ENCODE data around the gene CEP131. TPM values are rescaled to one million over a fixed set of nuclear protein-coding genes. Genes with fewer than 3 reads are reported as not detected.

The CEP131 gene
- polyA plus RNA-seq, 2 of the 4 experiments (the other 2 are of a cell fraction), result 3.3 to 11.5 TPM

GRCh38 chr17:81206166-81206565 is 16.6 kb downstream of the CEP131 start:
- 79% methylated on average over 4 of the region's 4 CpGs for WGBS (ENCODE audit: missing lambda C conversion rate)
- Histone ChIP-seq H3K4me3 (no peak overlapping the region), H3K4me1 (no peaks in the 10 kb centered on the region), H3K4me2 (no peak overlapping the region), H3K27ac (no peak overlapping the region), H3K9me3 (no peaks in the 10 kb centered on the region)
- ATAC-seq (no peak), DNase-seq (ENCODE audit: low read depth in 1 of 2, low spot score in 1 of 2) (no peak), FAIRE-seq (no peak)
- ChIA-PET CTCF (interaction anchor here (1.5 to 13.7 kb wide), 6 partner anchors 10 to 182 kb away, joined by 3 to 175 read pairs (median 7); no protein-coding TSS in a partner anchor), POLR2A (no interaction called here)
- TF ChIP-seq CHD4 (IDR thresholded peaks at IDR 0.05; ENCODE audit: borderline replicate concordance) (no peak), CHD2 (IDR thresholded peaks at IDR 0.05; ENCODE audit: low read length, partially characterized antibody) (no peak), NR3C1 (IDR thresholded peaks at IDR 0.05) (no peak), ESRRA (IDR thresholded peaks at IDR 0.05; ENCODE audit: borderline replicate concordance, low read length) (no peak), USF2 (IDR thresholded peaks at IDR 0.05) (no peak), EHF (CRISPR knock-in tag; IDR thresholded peaks at IDR 0.05) (no peak), BCL3 (IDR thresholded peaks at IDR 0.05) (no peak), MYC (IDR thresholded peaks at IDR 0.05; ENCODE audit: borderline replicate concordance, low read length) (no peak), SREBF2 (IDR thresholded peaks at IDR 0.05) (no peak), KDM1A (IDR thresholded peaks at IDR 0.05; ENCODE audit: low read depth) (no peak), RARB (CRISPR knock-in tag; IDR thresholded peaks at IDR 0.05) (no peak), BHLHE40 (IDR thresholded peaks at IDR 0.05; ENCODE audit: low read depth, low read length) (no peak), RCOR1 (IDR thresholded peaks at IDR 0.05; ENCODE audit: low read depth, low read length) (no peak), MAZ (IDR thresholded peaks at IDR 0.05; ENCODE audit: borderline replicate concordance, low read depth, low read length) (no peak), MAFK (IDR thresholded peaks at IDR 0.05; ENCODE audit: partially characterized antibody) (no peak), CEBPB (IDR thresholded peaks at IDR 0.05) (no peak), HOXA7 (CRISPR knock-in tag; IDR thresholded peaks at IDR 0.05) (no peak), FOSL2 (IDR thresholded peaks at IDR 0.05) (no peak), FOSL2 (CRISPR knock-in tag; IDR thresholded peaks at IDR 0.05) (no peak), PHF8 (IDR thresholded peaks at IDR 0.05; ENCODE audit: borderline replicate concordance, low read depth) (no peak), HOXB5 (CRISPR knock-in tag; IDR thresholded peaks at IDR 0.05) (no peak)

- POLR2A ChIA-PET, result no interaction called here
- 81% methylated on average over 10 of the region's 10 CpGs for WGBS (ENCODE audit: missing lambda C conversion rate)
- CTCF ChIA-PET, result interaction anchor here (1.3 to 13.7 kb wide), 6 partner anchors 13 to 181 kb away, joined by 3 to 175 read pairs (median 8); no protein-coding TSS in a partner anchor
These were observed 18.2 kb downstream of the CEP131 start for GRCh38 chr17:81204578-81204977.

More at GRCh38 chr17:81204578-81204977, 18.2 kb downstream of the CEP131 start:
- Histone ChIP-seq H3K4me1 (no peaks in the 10 kb centered on the region), H3K9me3 (no peaks in the 10 kb centered on the region), H3K27ac (no peak overlapping the region), H3K4me3 (no peak overlapping the region), H3K4me2 (no peak overlapping the region)
- DNase-seq (ENCODE audit: low read depth in 1 of 2, low spot score in 1 of 2) (no peak), ATAC-seq (no peak), FAIRE-seq (no peak)
- TF ChIP-seq ATOH8 (CRISPR knock-in tag; IDR thresholded peaks at IDR 0.05; ENCODE audit: low read depth), result no peak
- no peak for TF ChIP-seq EHMT2 (IDR thresholded peaks at IDR 0.05; ENCODE audit: low read depth)
- TF ChIP-seq CBX2 (IDR thresholded peaks at IDR 0.05; ENCODE audit: borderline replicate concordance, low read depth), result no peak
- no peak for TF ChIP-seq NR3C1 (IDR thresholded peaks at IDR 0.05)
- no peak for TF ChIP-seq MAX (IDR thresholded peaks at IDR 0.05)
- TF ChIP-seq NFE2L2 (conservative IDR thresholded peaks at IDR 0.05; ENCODE audit: low read length), result no peak
- TF ChIP-seq TFCP2L1 (CRISPR knock-in tag; IDR thresholded peaks at IDR 0.05), result no peak
- no peak for TF ChIP-seq MAZ (IDR thresholded peaks at IDR 0.05; ENCODE audit: borderline replicate concordance, low read depth, low read length)
- TF ChIP-seq FOXS1 (CRISPR knock-in tag; IDR thresholded peaks at IDR 0.05), result no peak
- no peak for TF ChIP-seq HOXA7 (CRISPR knock-in tag; IDR thresholded peaks at IDR 0.05)
- no peak for TF ChIP-seq USF2 (IDR thresholded peaks at IDR 0.05)
- TF ChIP-seq CHD4 (IDR thresholded peaks at IDR 0.05; ENCODE audit: borderline replicate concordance), result no peak
- TF ChIP-seq NPAS2 (CRISPR knock-in tag; IDR thresholded peaks at IDR 0.05; ENCODE audit: borderline replicate concordance), result no peak
- TF ChIP-seq FOSB (CRISPR knock-in tag; IDR thresholded peaks at IDR 0.05), result no peak
- TF ChIP-seq HEYL (CRISPR knock-in tag; IDR thresholded peaks at IDR 0.05), result no peak
- TF ChIP-seq JUNB (IDR thresholded peaks at IDR 0.05), result no peak
- TF ChIP-seq MAFK (IDR thresholded peaks at IDR 0.05; ENCODE audit: partially characterized antibody), result no peak
- no peak for TF ChIP-seq POLR2A (IDR thresholded peaks at IDR 0.05; ENCODE audit: low read length)
- no peak for TF ChIP-seq ELK1 (IDR thresholded peaks at IDR 0.05; ENCODE audit: low read depth, low read length)
- TF ChIP-seq KDM5A (IDR thresholded peaks at IDR 0.05), result no peak

Data from A549 (cell line).